Measurements from ENCODE around the gene FAXC.

The FAXC gene

DNA sequence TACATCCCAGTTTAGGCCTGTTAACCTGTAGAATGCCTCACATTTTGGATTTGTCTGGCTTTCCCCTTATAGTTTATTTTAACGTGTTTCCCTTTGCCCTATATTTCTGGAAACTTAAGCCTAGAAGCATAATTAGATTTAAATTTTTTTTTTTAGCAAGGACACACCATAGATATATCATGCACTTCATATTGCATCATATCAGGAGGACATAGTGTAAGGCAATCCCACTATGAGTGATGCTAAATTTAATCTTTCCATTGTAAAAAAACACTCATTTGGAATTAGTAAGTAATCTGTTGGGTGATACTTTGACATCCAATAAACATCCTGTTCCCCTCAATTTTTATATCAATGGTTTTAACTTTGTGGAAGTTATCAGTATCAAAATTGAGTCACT, 10.3 kb upstream of the FAXC start:
- TF ChIP-seq, protein P1, sequence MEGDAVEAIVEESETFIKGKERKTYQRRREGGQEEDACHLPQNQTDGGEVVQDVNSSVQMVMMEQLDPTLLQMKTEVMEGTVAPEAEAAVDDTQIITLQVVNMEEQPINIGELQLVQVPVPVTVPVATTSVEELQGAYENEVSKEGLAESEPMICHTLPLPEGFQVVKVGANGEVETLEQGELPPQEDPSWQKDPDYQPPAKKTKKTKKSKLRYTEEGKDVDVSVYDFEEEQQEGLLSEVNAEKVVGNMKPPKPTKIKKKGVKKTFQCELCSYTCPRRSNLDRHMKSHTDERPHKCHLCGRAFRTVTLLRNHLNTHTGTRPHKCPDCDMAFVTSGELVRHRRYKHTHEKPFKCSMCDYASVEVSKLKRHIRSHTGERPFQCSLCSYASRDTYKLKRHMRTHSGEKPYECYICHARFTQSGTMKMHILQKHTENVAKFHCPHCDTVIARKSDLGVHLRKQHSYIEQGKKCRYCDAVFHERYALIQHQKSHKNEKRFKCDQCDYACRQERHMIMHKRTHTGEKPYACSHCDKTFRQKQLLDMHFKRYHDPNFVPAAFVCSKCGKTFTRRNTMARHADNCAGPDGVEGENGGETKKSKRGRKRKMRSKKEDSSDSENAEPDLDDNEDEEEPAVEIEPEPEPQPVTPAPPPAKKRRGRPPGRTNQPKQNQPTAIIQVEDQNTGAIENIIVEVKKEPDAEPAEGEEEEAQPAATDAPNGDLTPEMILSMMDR (IDR thresholded peaks at IDR 0.05; ENCODE audit: low read depth, low read length): no peak
- Histone ChIP-seq H3K9me3 (no peaks in the 10 kb centered on the region), H3K27me3 (no peaks in the 10 kb centered on the region), H3K4me1 (no peaks in the 10 kb centered on the region), H3K36me3 (no peaks in the 10 kb centered on the region), H3K4me3 (ENCODE audit: low read depth, low read length) (no peak overlapping the region)
- no peak for DNase-seq

DNA sequence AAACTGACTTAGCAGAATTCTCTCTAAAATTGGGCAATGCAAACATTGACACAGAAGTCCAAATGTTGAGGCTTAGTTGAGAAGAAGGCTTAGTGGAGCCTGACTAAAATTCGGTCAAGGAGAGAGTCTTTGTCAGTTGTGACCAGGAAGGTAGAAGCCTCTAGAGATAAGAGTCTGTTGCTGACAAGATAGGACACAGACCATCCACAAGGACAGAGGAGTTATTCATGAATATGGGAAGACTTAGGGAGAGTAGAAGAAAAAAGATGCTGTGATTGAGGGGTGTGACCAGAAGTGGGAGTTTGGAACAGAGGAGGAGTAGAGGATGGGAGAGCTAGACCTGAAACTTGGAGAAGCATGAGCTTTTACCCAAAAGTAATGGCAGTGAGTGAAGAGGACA, 7.2 kb upstream of the FAXC start:
- Histone ChIP-seq H3K27me3 (no peaks in the 10 kb centered on the region), H3K4me3 (ENCODE audit: low read depth, low read length) (no peak overlapping the region), H3K9me3 (no peaks in the 10 kb centered on the region), H3K36me3 (no peaks in the 10 kb centered on the region), H3K4me1 (no peaks in the 10 kb centered on the region)
- TF ChIP-seq, protein P1 (IDR thresholded peaks at IDR 0.05; ENCODE audit: low read depth, low read length): no peak
- no peak for DNase-seq

DNA sequence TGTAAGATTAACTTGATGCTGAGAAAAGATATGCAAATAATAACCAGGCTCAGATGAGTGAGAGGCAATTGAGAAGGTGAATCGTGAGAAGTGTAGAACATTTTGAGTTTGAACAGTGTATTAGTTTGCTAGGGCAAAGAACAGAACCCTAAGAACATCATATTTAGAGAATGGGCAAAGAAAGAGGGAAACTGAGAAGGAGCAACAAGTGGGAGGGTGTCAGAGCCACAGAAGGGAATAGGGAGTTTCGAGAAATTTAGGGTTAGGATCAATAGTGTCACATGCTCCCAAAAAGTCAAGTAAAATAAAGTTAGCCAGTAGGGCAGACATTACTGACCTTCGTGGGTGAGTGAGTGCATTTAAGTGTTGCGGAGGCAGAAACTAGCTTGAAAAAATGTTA, 5.5 kb upstream of the FAXC start:
- DNase-seq: no peak
- TF ChIP-seq, protein P1 (IDR thresholded peaks at IDR 0.05; ENCODE audit: low read depth, low read length): no peak
- Histone ChIP-seq H3K27me3 (no peaks in the 10 kb centered on the region), H3K9me3 (no peaks in the 10 kb centered on the region), H3K4me1 (no peaks in the 10 kb centered on the region; the same call in 1 of the 2 replicates), H3K4me3 (ENCODE audit: low read depth, low read length) (no peak overlapping the region), H3K36me3 (no peaks in the 10 kb centered on the region)

DNA sequence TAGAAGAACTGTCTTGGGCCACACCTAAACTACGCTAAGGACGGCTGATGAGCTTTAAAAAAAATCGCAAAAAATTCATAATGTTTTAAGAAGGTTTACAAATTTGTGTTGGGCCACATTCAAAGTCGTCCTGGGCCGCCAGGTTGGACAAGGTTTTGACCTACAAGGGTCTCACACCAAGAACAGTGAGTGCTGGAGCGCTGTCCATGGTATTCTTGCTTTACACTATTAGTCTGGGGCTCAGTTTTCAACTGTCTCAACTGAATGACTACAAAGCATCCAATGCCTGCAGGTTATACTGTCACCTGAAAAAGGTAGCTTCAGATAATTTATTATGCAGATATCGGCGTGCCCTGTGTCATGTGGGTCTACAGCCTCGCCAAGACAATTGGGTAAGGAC, 3.7 kb upstream of the FAXC start:
- H3K4me3 ChIP-seq (ENCODE audit: low read depth, low read length): no peak overlapping the region
- no peak for DNase-seq
- H3K9me3 ChIP-seq: no peaks in the 10 kb centered on the region
- no peaks in the 10 kb centered on the region for H3K27me3 ChIP-seq
- H3K4me1 ChIP-seq: peaks cover 3% of the 10 kb centered on the region; the same call in 1 of the 2 replicates
- TF ChIP-seq, protein P1 (IDR thresholded peaks at IDR 0.05; ENCODE audit: low read depth, low read length): no peak
- no peaks in the 10 kb centered on the region for H3K36me3 ChIP-seq

DNA sequence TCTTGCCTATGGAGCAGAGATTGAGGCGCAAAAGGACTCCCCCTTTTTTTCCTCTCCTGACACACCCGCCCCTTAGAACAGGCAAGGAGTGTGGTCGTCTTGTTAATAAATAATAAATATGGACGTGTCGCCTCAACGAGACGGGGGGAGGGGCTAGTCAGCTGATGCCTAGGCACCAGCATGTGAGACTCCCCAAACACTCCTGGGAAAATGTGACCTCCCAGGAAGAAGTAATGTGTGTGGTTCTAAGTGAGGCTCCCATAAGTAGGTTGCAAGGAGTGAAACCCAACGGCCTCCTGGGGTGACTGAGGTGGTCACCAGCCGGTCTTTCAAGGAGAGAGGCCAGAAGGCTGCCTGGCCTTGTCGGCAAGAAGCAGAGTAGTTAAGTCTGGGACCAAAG, 1.1 kb upstream of the FAXC start:
- H3K4me3 ChIP-seq (ENCODE audit: low read depth, low read length): no peak overlapping the region; the same call in 1 of the 2 replicates
- H3K4me1 ChIP-seq: peaks cover 4% of the 10 kb centered on the region; the same call in 1 of the 2 replicates
- DNase-seq: no peak
- H3K27me3 ChIP-seq: no peaks in the 10 kb centered on the region
- TF ChIP-seq, protein P1 (IDR thresholded peaks at IDR 0.05; ENCODE audit: low read depth, low read length): no peak
- no peaks in the 10 kb centered on the region for H3K36me3 ChIP-seq
- no peaks in the 10 kb centered on the region for H3K9me3 ChIP-seq

DNA sequence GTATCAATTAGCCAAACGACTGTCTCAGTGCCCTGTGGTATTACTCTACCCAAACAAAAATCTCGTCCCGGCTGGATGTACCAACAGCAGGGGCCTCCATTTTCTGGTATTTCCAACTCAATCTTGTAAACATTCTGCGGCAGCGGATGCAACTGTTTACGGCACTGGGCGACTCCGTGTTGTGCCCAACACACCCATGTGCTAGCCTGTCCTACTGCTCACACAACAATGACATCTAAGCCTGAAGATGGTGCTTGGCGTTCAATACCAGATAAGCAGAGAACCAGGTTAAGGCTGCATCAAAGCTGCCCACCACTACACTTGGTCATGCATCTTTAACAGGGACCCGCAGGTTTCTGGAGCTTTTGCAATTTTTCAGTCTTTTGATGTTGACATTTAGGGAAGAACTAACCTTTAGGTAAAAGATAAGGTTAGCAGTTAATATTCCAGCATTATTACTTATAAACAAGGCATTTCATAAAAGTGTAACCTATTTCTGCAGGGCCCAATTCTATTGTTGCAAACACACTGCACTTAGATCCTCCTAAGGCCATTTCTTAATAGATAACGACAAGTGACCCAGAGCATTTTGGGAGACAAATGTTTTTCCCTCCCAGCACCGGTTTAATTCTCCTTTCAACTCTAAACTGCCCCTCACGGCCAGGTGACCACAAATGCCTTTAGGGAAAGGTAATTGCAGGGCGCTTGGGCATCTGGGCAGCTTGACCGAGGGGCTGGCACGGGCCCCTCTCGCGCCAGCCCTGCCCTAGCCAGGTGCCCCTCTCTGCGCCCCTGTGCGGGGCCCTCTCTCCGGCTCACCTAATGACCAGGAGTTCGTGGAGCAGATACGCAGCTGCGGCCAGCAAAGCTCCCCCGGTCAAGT, 945 bp downstream of the FAXC start:
- Histone ChIP-seq H3K27me3 (no peaks in the 10 kb centered on the region), H3K4me1 (peaks cover 4% of the 10 kb centered on the region; the same call in 1 of the 2 replicates), H3K4me3 (ENCODE audit: low read depth, low read length) (peak overlapping the region; percentile 84), H3K36me3 (no peaks in the 10 kb centered on the region), H3K9me3 (no peaks in the 10 kb centered on the region)
- TF ChIP-seq, protein P1 (IDR thresholded peaks at IDR 0.05; ENCODE audit: low read depth, low read length): no peak
- no peak for DNase-seq
